Measurements from ENCODE around the gene SLC15A2.
"Not testable (repeated sequence)": the region's sequence is repeated elsewhere in the genome, so short reads cannot be mapped to it uniquely, and the experiment has no call there.

The SLC15A2 gene

DNA sequence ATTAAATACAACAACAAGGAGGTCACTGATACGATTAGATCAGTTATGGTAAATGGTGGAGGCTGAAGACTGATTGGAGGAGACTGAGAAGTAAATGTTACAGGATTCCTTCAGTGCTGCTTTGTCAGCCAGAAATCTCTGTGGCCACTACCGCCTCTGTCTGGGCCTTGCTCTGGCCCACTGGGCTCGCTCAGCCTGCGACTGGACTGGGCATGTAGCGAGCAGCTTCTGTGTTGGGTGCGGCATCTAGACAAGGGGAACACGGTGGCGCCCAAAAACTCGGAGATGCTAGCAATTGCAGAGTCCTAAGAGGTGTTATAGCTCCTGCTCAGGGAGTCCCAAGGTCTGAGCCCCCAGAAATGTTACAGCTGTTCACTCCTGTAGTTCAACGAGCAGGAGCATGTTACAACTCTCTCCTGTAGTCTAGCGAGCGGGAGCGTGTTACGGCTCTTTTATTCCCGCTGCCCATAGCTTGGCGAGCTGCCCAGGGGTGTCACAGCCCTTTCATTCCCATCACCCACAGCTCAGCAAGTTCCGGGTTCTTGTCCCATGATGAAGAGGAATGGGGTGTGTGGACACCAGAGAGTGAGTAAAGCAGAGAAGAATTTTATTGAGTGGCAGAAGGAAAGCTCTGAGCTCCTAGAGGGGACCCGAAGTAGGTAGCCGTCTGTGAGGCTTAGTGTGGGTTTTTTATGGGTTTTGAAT lies 24.7 kb downstream of the SLC15A2 start:
- H3K27me3 ChIP-seq (ENCODE audit: insufficient read depth, low read length): no peaks in the 10 kb centered on the region
- H2AFZ ChIP-seq (ENCODE audit: low read length, unreplicated experiment): no peak overlapping the region
- H3K4me3 ChIP-seq (ENCODE audit: low read depth, low read length): no peak overlapping the region
- no peaks in the 10 kb centered on the region for H3K79me2 ChIP-seq (ENCODE audit: control insufficient read depth, insufficient read depth, low read length, unreplicated experiment)
- no peaks in the 10 kb centered on the region for H3K36me3 ChIP-seq (ENCODE audit: insufficient read depth, low read length)
- H3K4me1 ChIP-seq (ENCODE audit: control insufficient read depth, insufficient read depth, low read length, unreplicated experiment): no peaks in the 10 kb centered on the region
- no peak overlapping the region for H3K27ac ChIP-seq (ENCODE audit: low read depth, low read length)

DNA sequence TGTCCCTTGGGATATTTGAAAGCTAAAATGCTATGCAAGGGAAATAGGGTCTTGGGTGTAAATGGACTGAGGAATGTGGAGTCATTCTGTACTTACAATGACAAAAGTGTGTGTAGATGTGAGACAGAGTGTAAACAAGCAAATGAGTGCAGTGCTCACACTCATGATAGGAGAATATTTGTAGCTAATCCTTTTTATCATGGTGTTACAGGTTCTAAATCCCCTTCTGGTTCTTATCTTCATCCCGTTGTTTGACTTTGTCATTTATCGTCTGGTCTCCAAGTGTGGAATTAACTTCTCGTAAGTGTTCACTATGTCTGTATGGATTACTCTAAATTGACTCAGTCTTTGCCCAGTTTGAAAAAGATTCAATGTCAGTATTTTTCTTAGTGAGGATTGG lies 30.5 kb downstream of the SLC15A2 start:
- H3K4me3 ChIP-seq (ENCODE audit: low read depth, low read length): no peak overlapping the region
- no peaks in the 10 kb centered on the region for H3K4me1 ChIP-seq (ENCODE audit: control insufficient read depth, insufficient read depth, low read length, unreplicated experiment)
- no peak overlapping the region for H3K27ac ChIP-seq (ENCODE audit: low read depth, low read length)
- H3K79me2 ChIP-seq (ENCODE audit: control insufficient read depth, insufficient read depth, low read length, unreplicated experiment): no peaks in the 10 kb centered on the region
- H3K27me3 ChIP-seq (ENCODE audit: insufficient read depth, low read length): no peaks in the 10 kb centered on the region
- H3K36me3 ChIP-seq (ENCODE audit: insufficient read depth, low read length): no peaks in the 10 kb centered on the region
- no peak overlapping the region for H2AFZ ChIP-seq (ENCODE audit: low read length, unreplicated experiment)

DNA sequence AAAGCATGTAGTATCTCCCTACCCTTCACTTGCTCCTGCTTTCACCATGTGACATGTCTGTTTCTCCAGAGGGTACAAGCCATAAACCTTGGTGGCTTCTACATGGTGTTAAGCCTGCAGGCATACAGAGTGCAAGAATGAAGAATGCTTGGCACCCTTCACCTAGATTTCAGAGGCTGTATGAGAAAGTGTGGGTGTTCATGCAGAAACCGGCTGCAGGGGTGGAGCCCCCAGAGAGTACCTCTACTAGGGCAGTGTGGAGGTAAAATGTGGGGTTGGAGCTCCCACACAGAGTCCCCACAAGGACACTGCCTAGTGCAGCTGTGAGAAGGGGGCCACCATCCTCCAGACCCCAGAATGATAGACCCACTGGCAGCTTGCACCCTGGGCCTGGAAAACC lies 32.2 kb downstream of the SLC15A2 start:
- no peak overlapping the region for H2AFZ ChIP-seq (ENCODE audit: low read length, unreplicated experiment)
- no peaks in the 10 kb centered on the region for H3K79me2 ChIP-seq (ENCODE audit: control insufficient read depth, insufficient read depth, low read length, unreplicated experiment)
- H3K27ac ChIP-seq (ENCODE audit: low read depth, low read length): no peak overlapping the region
- no peaks in the 10 kb centered on the region for H3K36me3 ChIP-seq (ENCODE audit: insufficient read depth, low read length)
- no peaks in the 10 kb centered on the region for H3K4me1 ChIP-seq (ENCODE audit: control insufficient read depth, insufficient read depth, low read length, unreplicated experiment)
- no peak overlapping the region for H3K4me3 ChIP-seq (ENCODE audit: low read depth, low read length)
- H3K27me3 ChIP-seq (ENCODE audit: insufficient read depth, low read length): no peaks in the 10 kb centered on the region

DNA sequence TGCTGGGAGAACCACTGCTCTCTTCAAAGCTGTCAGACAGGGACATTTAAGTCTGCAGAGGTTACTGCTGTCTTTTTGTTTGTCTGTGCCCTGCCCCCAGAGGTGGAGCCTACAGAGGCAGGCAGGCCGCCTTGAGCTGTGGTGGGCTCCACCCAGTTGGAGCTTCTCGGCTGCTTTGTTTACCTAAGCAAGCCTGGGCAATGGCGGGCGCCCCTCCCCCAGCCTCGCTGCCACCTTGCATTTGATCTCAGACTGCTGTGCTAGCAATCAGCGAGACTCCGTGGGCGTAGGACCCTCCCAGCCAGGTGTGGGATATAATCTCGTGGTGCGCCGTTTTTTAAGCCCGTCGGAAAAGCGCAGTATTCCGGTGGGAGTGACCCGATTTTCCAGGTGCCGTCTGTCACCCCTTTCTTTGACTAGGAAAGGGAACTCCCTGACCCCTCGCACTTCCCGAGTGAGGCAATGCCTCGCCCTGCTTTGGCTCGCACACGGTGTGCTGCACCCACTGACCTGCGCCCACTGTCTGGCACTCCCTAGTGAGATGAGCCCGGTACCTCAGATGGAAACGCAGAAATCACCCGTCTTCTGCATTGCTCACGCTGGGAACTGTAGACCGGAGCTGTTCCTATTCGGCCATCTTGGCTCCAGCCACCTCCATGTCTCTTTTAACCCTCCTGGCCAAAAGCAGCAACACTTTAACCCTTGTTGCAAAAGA lies 44.1 kb downstream of the SLC15A2 start:
- H3K4me1 ChIP-seq (ENCODE audit: control insufficient read depth, insufficient read depth, low read length, unreplicated experiment); H3K79me2 ChIP-seq (ENCODE audit: control insufficient read depth, insufficient read depth, low read length, unreplicated experiment); H3K36me3 ChIP-seq (ENCODE audit: insufficient read depth, low read length); H3K4me3 ChIP-seq (ENCODE audit: low read depth, low read length); H2AFZ ChIP-seq (ENCODE audit: low read length, unreplicated experiment); H3K27ac ChIP-seq (ENCODE audit: low read depth, low read length); H3K27me3 ChIP-seq (ENCODE audit: insufficient read depth, low read length): not testable (repeated sequence)

DNA sequence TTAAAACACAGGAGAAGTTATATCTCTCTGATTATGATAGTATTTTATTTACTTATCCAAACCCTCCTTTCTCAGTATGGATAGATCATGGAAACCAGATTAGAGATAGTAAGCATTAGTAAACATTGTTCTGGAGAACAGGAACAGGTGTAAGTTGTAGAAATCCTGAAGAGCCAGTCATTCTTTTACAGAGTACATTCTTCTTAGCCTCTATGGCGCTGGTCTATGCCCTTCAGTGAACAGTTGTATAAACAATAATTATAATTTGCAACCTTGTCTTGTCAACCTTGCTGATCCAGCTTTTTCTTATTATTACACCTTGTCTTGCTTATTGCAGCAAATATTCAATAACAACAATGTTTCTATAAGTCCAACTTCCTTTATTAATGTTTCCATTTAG lies 47.4 kb downstream of the SLC15A2 start:
- Histone ChIP-seq H3K4me3 (ENCODE audit: low read depth, low read length) (no peak overlapping the region), H3K27ac (ENCODE audit: low read depth, low read length) (no peak overlapping the region)

DNA sequence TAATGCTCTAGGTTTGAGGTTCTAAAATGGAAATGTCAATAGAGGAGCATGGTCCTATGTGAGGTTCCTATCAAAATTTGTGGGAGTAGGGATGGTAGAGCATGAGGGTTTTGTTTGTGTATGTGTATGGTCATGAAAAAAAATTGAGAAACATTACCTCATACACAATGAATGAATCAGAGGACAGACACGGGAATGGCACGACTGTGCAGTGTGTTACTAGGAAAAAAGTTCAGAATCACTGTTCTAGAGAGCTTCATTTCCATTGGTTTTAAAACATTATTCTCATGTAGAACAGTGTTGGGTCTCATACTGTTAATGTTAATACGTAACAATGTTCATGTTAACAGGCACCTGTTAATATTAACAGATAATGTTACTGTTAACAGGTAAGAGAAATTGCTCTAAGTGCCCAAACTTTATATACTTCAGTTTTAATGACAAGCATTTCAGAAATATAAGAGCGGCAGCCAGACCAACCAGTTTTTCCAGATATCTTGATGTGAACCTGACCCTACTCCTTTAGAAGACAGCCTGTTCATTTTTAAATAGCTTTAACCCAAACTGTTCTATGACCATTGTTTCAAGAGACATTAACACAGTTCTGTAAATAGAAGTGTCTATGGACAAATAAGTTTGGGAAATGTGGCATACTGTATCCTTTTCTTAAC lies 48.0 kb downstream of the SLC15A2 start:
- H3K79me2 ChIP-seq (ENCODE audit: control insufficient read depth, insufficient read depth, low read length, unreplicated experiment): no peaks in the 10 kb centered on the region
- no peaks in the 10 kb centered on the region for H3K4me1 ChIP-seq (ENCODE audit: control insufficient read depth, insufficient read depth, low read length, unreplicated experiment)
- H3K4me3 ChIP-seq (ENCODE audit: low read depth, low read length): no peak overlapping the region
- no peaks in the 10 kb centered on the region; the same call in 1 of the 2 replicates for H3K27me3 ChIP-seq (ENCODE audit: insufficient read depth, low read length)
- no peak overlapping the region for H2AFZ ChIP-seq (ENCODE audit: low read length, unreplicated experiment)
- no peaks in the 10 kb centered on the region for H3K36me3 ChIP-seq (ENCODE audit: insufficient read depth, low read length)
- no peak overlapping the region for H3K27ac ChIP-seq (ENCODE audit: low read depth, low read length)

More for the DNA sequence above, 47.4 kb downstream of the SLC15A2 start:
- Histone ChIP-seq H3K4me1 (ENCODE audit: control insufficient read depth, insufficient read depth, low read length, unreplicated experiment) (no peaks in the 10 kb centered on the region), H3K79me2 (ENCODE audit: control insufficient read depth, insufficient read depth, low read length, unreplicated experiment) (no peaks in the 10 kb centered on the region), H3K27me3 (ENCODE audit: insufficient read depth, low read length) (no peaks in the 10 kb centered on the region; the same call in 1 of the 2 replicates), H3K36me3 (ENCODE audit: insufficient read depth, low read length) (no peaks in the 10 kb centered on the region), H2AFZ (ENCODE audit: low read length, unreplicated experiment) (no peak overlapping the region)

DNA sequence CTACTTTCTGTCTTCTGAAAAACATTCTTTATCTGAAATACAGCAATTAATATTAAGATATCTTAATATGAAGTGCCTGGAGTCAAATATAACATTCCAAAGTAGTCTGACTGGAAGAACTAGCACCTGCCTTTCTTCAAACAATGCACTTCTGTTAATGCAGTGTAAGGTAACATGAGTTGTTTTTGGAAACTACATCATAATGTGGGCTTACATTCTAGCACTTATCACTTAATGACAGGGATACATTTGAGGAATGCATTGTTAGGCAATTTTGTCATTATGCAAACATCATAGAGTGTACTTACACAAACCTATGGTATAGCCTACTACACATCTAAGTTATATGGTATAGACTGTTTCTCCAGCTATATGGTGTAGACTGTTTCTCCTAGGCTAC lies 49.2 kb downstream of the SLC15A2 start:
- no peak overlapping the region for H3K4me3 ChIP-seq (ENCODE audit: low read depth, low read length)
- no peaks in the 10 kb centered on the region for H3K4me1 ChIP-seq (ENCODE audit: control insufficient read depth, insufficient read depth, low read length, unreplicated experiment)
- no peaks in the 10 kb centered on the region; the same call in 1 of the 2 replicates for H3K27me3 ChIP-seq (ENCODE audit: insufficient read depth, low read length)
- no peak overlapping the region for H2AFZ ChIP-seq (ENCODE audit: low read length, unreplicated experiment)
- no peaks in the 10 kb centered on the region for H3K79me2 ChIP-seq (ENCODE audit: control insufficient read depth, insufficient read depth, low read length, unreplicated experiment)
- no peak overlapping the region for H3K27ac ChIP-seq (ENCODE audit: low read depth, low read length)
- no peaks in the 10 kb centered on the region for H3K36me3 ChIP-seq (ENCODE audit: insufficient read depth, low read length)

DNA sequence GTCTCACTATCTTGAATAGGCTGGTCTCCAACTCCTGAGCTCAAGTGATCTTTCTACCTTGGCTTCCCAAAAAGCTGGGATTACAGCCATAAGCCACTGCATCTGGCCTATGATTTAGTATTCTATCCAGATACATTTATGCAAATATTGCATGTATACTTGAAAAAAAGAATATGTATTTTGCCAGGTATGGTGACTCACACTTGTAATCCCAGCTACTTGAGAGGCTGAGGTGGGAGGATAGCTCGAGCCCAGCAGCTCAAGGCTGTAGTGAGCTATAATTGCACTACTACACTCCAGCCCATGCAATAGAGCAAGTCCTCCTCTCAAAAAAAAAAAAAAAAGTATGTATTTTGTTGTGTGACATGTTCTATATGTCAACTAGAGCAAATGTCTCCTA lies 54.4 kb downstream of the SLC15A2 start:
- Histone ChIP-seq H3K4me1 (ENCODE audit: control insufficient read depth, insufficient read depth, low read length, unreplicated experiment) (no peaks in the 10 kb centered on the region), H3K4me3 (ENCODE audit: low read depth, low read length) (no peak overlapping the region), H3K27me3 (ENCODE audit: insufficient read depth, low read length) (no peaks in the 10 kb centered on the region; the same call in 1 of the 2 replicates), H3K36me3 (ENCODE audit: insufficient read depth, low read length) (no peaks in the 10 kb centered on the region), H2AFZ (ENCODE audit: low read length, unreplicated experiment) (no peak overlapping the region), H3K79me2 (ENCODE audit: control insufficient read depth, insufficient read depth, low read length, unreplicated experiment) (no peaks in the 10 kb centered on the region), H3K27ac (ENCODE audit: low read depth, low read length) (no peak overlapping the region)

DNA sequence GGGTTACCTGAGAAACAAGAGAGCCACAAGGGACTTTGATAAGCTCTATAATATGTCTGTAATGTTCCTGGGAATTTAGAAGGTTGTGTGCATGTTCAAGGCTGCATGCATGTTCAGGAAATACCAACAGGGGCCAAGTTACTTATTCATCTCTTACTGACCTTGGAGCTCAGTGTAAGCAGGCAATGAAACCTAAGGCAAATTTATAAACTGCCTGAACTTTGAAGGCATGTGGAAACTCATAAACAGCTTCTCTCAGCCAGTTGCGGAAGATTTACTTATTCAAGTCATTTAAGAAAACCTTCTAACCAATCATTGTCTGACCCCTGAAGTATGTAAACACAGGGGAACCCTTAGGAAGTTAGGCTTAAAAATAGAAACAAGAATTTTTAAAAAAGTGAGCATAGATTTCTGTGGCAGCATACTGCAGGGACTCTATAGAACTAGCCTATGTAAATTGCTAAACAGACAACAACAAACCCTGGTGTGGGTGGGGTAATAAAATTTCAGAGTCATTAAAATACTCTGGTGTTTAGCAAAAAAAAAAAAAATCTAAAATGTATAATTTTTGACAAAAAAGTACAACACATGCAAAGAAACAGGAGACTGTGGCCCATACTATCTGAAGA lies 57.2 kb downstream of the SLC15A2 start:
- Histone ChIP-seq H3K4me1 (ENCODE audit: control insufficient read depth, insufficient read depth, low read length, unreplicated experiment) (no peaks in the 10 kb centered on the region), H3K4me3 (ENCODE audit: low read depth, low read length) (no peak overlapping the region), H3K27me3 (ENCODE audit: insufficient read depth, low read length) (no peaks in the 10 kb centered on the region), H3K36me3 (ENCODE audit: insufficient read depth, low read length) (no peaks in the 10 kb centered on the region), H2AFZ (ENCODE audit: low read length, unreplicated experiment) (no peak overlapping the region), H3K27ac (ENCODE audit: low read depth, low read length) (no peak overlapping the region), H3K79me2 (ENCODE audit: control insufficient read depth, insufficient read depth, low read length, unreplicated experiment) (no peaks in the 10 kb centered on the region)

DNA sequence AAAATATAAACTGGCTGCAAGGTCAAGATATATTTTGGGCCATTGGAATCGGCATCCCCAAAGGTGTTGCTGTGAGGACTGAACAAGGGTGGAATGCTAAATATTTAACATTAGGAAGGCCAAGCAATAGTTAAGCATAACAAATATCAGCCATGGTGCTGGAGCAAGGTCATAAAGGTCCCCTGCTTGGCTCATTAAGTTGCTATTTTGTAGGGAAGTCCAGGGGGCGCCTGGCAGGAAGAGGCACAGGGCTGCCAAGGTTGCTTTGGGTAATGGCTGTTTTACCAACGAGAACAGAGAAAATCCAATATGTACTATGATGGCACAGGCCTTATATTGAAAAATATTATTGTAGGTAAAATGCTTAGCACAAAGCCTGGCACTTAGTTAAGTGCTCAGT lies 62.2 kb downstream of the SLC15A2 start:
- no peaks in the 10 kb centered on the region for H3K79me2 ChIP-seq (ENCODE audit: control insufficient read depth, insufficient read depth, low read length, unreplicated experiment)
- H3K4me3 ChIP-seq (ENCODE audit: low read depth, low read length): no peak overlapping the region
- no peaks in the 10 kb centered on the region for H3K27me3 ChIP-seq (ENCODE audit: insufficient read depth, low read length)
- H3K4me1 ChIP-seq (ENCODE audit: control insufficient read depth, insufficient read depth, low read length, unreplicated experiment): no peaks in the 10 kb centered on the region
- H3K36me3 ChIP-seq (ENCODE audit: insufficient read depth, low read length): no peaks in the 10 kb centered on the region
- H3K27ac ChIP-seq (ENCODE audit: low read depth, low read length): no peak overlapping the region
- H2AFZ ChIP-seq (ENCODE audit: low read length, unreplicated experiment): no peak overlapping the region

Data from ACC112 (cell line).